ENCODE results near the gene P3H4. TPM values are rescaled to one million over a fixed set of nuclear protein-coding genes. Genes with fewer than 3 reads are reported as not detected.
A peak's percentile ranks its signal among the peaks of the same experiment; 100 is the strongest.

P3H4 gene
- total and polyA plus RNA-seq, 7 experiments from 2014 or later = 3.5 to 7.0 (median 5.3) TPM

GRCh38 chr17:41793784-41794539 lies 17.8 kb downstream of the P3H4 start:
- intact Hi-C loops (cut with micrococcal nuclease) = no loop called here
- Mint-ChIP-seq H3K9me3 (no peaks in the 10 kb centered on the region), H3K4me3 (no peak overlapping the region), H3K27me3 (peaks cover 0 to 11% (median 0%) of the 10 kb centered on the region in 5 donors), H3K27ac (no peak overlapping the region), H3K36me3 (no peaks in the 10 kb centered on the region), H3K4me1 (peaks cover 0 to 13% (median 6%) of the 10 kb centered on the region in 7 donors)
- Histone ChIP-seq H3K4me3 (ENCODE audit: low read length) (no peak overlapping the region), H3K4me1 (ENCODE audit: control insufficient read depth in 2 of 2, insufficient read depth in 2 of 2, low read length in 2 of 2) (no peaks in the 10 kb centered on the region), H3K27ac (ENCODE audit: low read depth, low read length) (no peak overlapping the region), H3K9me3 (ENCODE audit: control insufficient read depth in 2 of 3, low read length in 3 of 3) (no peaks in the 10 kb centered on the region), H3K36me3 (ENCODE audit: control insufficient read depth in 2 of 3, insufficient read depth in 3 of 3, low read length in 3 of 3) (no peaks in the 10 kb centered on the region), H3K27me3 (ENCODE audit: control insufficient read depth in 2 of 2, insufficient read depth in 2 of 2, low read length in 2 of 2) (no peaks in the 10 kb centered on the region)
- ATAC-seq (no peak), DNase-seq (no peak)
- ChIA-PET POLR2A (no interaction called here), CTCF (interaction anchor here (0.6 kb wide), 1 partner anchor 8 kb away, joined by 4 read pairs; the partner anchor contains the start of gene JUP)

GRCh38 chr17:41792845-41793783 lies 18.6 kb downstream of the P3H4 start:
- Histone ChIP-seq H3K27ac (ENCODE audit: low read depth, low read length) (no peak overlapping the region), H3K36me3 (ENCODE audit: control insufficient read depth in 2 of 3, insufficient read depth in 3 of 3, low read length in 3 of 3) (no peaks in the 10 kb centered on the region), H3K4me3 (ENCODE audit: low read length) (no peak overlapping the region), H3K4me1 (ENCODE audit: control insufficient read depth in 2 of 2, insufficient read depth in 2 of 2, low read length in 2 of 2) (no peaks in the 10 kb centered on the region), H3K27me3 (ENCODE audit: control insufficient read depth in 2 of 2, insufficient read depth in 2 of 2, low read length in 2 of 2) (no peaks in the 10 kb centered on the region), H3K9me3 (ENCODE audit: control insufficient read depth in 2 of 3, low read length in 3 of 3) (no peaks in the 10 kb centered on the region)
- no peak for DNase-seq
- ATAC-seq = no peak
- H3K4me1 Mint-ChIP-seq = peaks cover 7 to 19% (median 13%) of the 10 kb centered on the region in 7 donors
- no peak overlapping the region for H3K27ac Mint-ChIP-seq
- CTCF ChIA-PET = interaction anchor here (0.7 kb wide), 1 partner anchor 278 kb away, joined by 4 read pairs; no protein-coding TSS in a partner anchor
- peaks cover 0 to 16% (median 0%) of the 10 kb centered on the region in 5 donors for H3K27me3 Mint-ChIP-seq
- POLR2A ChIA-PET = interaction anchor here (0.6 kb wide), 1 partner anchor 105 kb away, joined by 4 read pairs; the partner anchor contains the start of gene EIF1
- H3K36me3 Mint-ChIP-seq = no peaks in the 10 kb centered on the region
- intact Hi-C loops (cut with micrococcal nuclease) = no loop called here
- no peak overlapping the region for H3K4me3 Mint-ChIP-seq
- H3K9me3 Mint-ChIP-seq = no peaks in the 10 kb centered on the region

- H3K4me3 ChIP-seq (ENCODE audit: low read length) = no peak overlapping the region
- DNase-seq (no peak), ATAC-seq (no peak)
- Mint-ChIP-seq H3K4me3 (peak overlapping the region; percentile 61 to 85 (median 82)), H3K27ac (peak overlapping the region in 4 of 9 donors; percentile 1 to 70 (median 48)), H3K4me1 (peaks cover 13 to 45% (median 30%) of the 10 kb centered on the region in 7 donors), H3K9me3 (no peaks in the 10 kb centered on the region), H3K36me3 (no peaks in the 10 kb centered on the region), H3K27me3 (peaks cover 13 to 50% (median 16%) of the 10 kb centered on the region in 5 donors)
- ChIA-PET CTCF (interaction anchor here (0.7 kb wide), 1 partner anchor 50 kb away, joined by 3 read pairs; no protein-coding TSS in a partner anchor), POLR2A (interaction anchor here (1.5 kb wide), 1 partner anchor 98 kb away, joined by 5 read pairs; the partner anchor contains the start of gene EIF1)
- H3K27ac ChIP-seq (ENCODE audit: low read depth, low read length) = no peak overlapping the region
- intact Hi-C loops (cut with micrococcal nuclease) = no loop called here
- H3K9me3 ChIP-seq (ENCODE audit: control insufficient read depth in 2 of 3, low read length in 3 of 3) = no peaks in the 10 kb centered on the region
- H3K4me1 ChIP-seq (ENCODE audit: control insufficient read depth in 2 of 2, insufficient read depth in 2 of 2, low read length in 2 of 2) = peaks cover 0 to 11% of the 10 kb centered on the region in 2 donors
- H3K36me3 ChIP-seq (ENCODE audit: control insufficient read depth in 2 of 3, insufficient read depth in 3 of 3, low read length in 3 of 3) = no peaks in the 10 kb centered on the region
- H3K27me3 ChIP-seq (ENCODE audit: control insufficient read depth in 2 of 2, insufficient read depth in 2 of 2, low read length in 2 of 2) = peaks cover 0 to 6% of the 10 kb centered on the region in 2 donors
Observed at GRCh38 chr17:41787021-41787418, 24.7 kb downstream of the P3H4 start.

- DNase-seq (peak; percentile 84 to 91 (median 89)), ATAC-seq (peak; percentile 97)
- Histone ChIP-seq H3K36me3 (ENCODE audit: control insufficient read depth in 2 of 3, insufficient read depth in 3 of 3, low read length in 3 of 3) (no peaks in the 10 kb centered on the region), H3K4me1 (ENCODE audit: control insufficient read depth in 2 of 2, insufficient read depth in 2 of 2, low read length in 2 of 2) (peaks cover 0 to 11% of the 10 kb centered on the region in 2 donors), H3K27ac (ENCODE audit: low read depth, low read length) (no peak within 1 kb of the TSS), H3K27me3 (ENCODE audit: control insufficient read depth in 2 of 2, insufficient read depth in 2 of 2, low read length in 2 of 2) (peaks cover 0 to 6% of the 10 kb centered on the region in 2 donors), H3K4me3 (ENCODE audit: low read length) (peak within 1 kb of the TSS; percentile 44), H3K9me3 (ENCODE audit: control insufficient read depth in 2 of 3, low read length in 3 of 3) (no peaks in the 10 kb centered on the region)
- Mint-ChIP-seq H3K4me1 (peaks cover 13 to 45% (median 30%) of the 10 kb centered on the region in 7 donors), H3K36me3 (no peaks in the 10 kb centered on the region), H3K27me3 (peaks cover 16 to 51% (median 20%) of the 10 kb centered on the region in 5 donors), H3K27ac (peak within 1 kb of the TSS in 4 of 9 donors; percentile 1 to 70 (median 48)), H3K4me3 (peak within 1 kb of the TSS; percentile 61 to 85 (median 82)), H3K9me3 (no peaks in the 10 kb centered on the region)
- intact Hi-C loops (cut with micrococcal nuclease) = loop anchor here in 1 of 2 donors (1.0 kb wide), 1 partner anchor 48 kb away; no protein-coding TSS in a partner anchor
- CTCF ChIA-PET = interaction anchor here (0.6 to 1.3 kb wide), 3 partner anchors 8 to 49 kb away, joined by 3 to 4 read pairs (median 3); no protein-coding TSS in a partner anchor
- POLR2A ChIA-PET = interaction anchor here (0.5 to 1.5 kb wide), 2 partner anchors 75 to 98 kb away, joined by 3 to 5 read pairs; partner anchors contain the start of gene EIF1
Observed at GRCh38 chr17:41786227-41787020, 25.3 kb downstream of the P3H4 start, which contains the start of gene JUP. Gene JUP, minus strand, starts transcription at chr17:41786711. Its CDS starts 14,857 bp downstream, at chr17:41771854.

- Mint-ChIP-seq H3K27me3 (peaks cover 16 to 51% (median 21%) of the 10 kb centered on the region in 5 donors), H3K4me3 (peak overlapping the region; percentile 3 to 82 (median 70)), H3K27ac (no peak overlapping the region), H3K9me3 (no peaks in the 10 kb centered on the region), H3K36me3 (no peaks in the 10 kb centered on the region), H3K4me1 (peaks cover 13 to 45% (median 29%) of the 10 kb centered on the region in 7 donors)
- DNase-seq (no peak), ATAC-seq (no peak)
- Histone ChIP-seq H3K36me3 (ENCODE audit: control insufficient read depth in 2 of 3, insufficient read depth in 3 of 3, low read length in 3 of 3) (no peaks in the 10 kb centered on the region), H3K27me3 (ENCODE audit: control insufficient read depth in 2 of 2, insufficient read depth in 2 of 2, low read length in 2 of 2) (peaks cover 0 to 6% of the 10 kb centered on the region in 2 donors), H3K27ac (ENCODE audit: low read depth, low read length) (no peak overlapping the region), H3K9me3 (ENCODE audit: control insufficient read depth in 2 of 3, low read length in 3 of 3) (no peaks in the 10 kb centered on the region), H3K4me1 (ENCODE audit: control insufficient read depth in 2 of 2, insufficient read depth in 2 of 2, low read length in 2 of 2) (peaks cover 0 to 11% of the 10 kb centered on the region in 2 donors), H3K4me3 (ENCODE audit: low read length) (peak overlapping the region; percentile 44)
- CTCF ChIA-PET = interaction anchor here (0.6 to 1.3 kb wide), 3 partner anchors 9 to 12 kb away, joined by 3 to 7 read pairs (median 4); no protein-coding TSS in a partner anchor
- POLR2A ChIA-PET = interaction anchor here (1.5 kb wide), 1 partner anchor 97 kb away, joined by 5 read pairs; the partner anchor contains the start of gene EIF1
- intact Hi-C loops (cut with micrococcal nuclease) = loop anchor here in 1 of 2 donors (1.0 kb wide), 1 partner anchor 48 kb away; no protein-coding TSS in a partner anchor
Observed at GRCh38 chr17:41785859-41786226, 25.9 kb downstream of the P3H4 start.

Measured in naive thymus-derived CD4-positive, alpha-beta T cell (primary cell).